HEK293 (cell line): ENCODE data around the gene CHI3L1.

Source experiments
- CTCF ChIP-seq: fragments of 450-650 bp; formaldehyde crosslinking; IDR thresholded peaks from 2 replicates; pipeline ENCODE4 v1.5.1; 2016; ENCODE audit warnings: missing biosample characterization, missing genetic modification characterization
- EGR2 ChIP-seq: fragments of 450-650 bp; formaldehyde crosslinking; IDR thresholded peaks from 2 replicates; pipeline ENCODE4 v1.5.1; 2016; ENCODE audit warnings: low read depth, missing biosample characterization, missing genetic modification characterization
- HOXA7 ChIP-seq: sonication (generic); formaldehyde crosslinking; IDR thresholded peaks from 2 replicates; pipeline ENCODE4 v1.8.1; 2022; ENCODE audit warnings: missing genetic modification reagents, borderline replicate concordance
- KLF7 ChIP-seq: fragments of 450-650 bp; formaldehyde crosslinking; IDR thresholded peaks from 2 replicates; pipeline ENCODE4 v1.5.1; 2016; ENCODE audit warnings: missing biosample characterization, missing genetic modification characterization, borderline replicate concordance
- PRDM1 ChIP-seq: fragments of 450-650 bp; formaldehyde crosslinking; IDR thresholded peaks from 2 replicates; pipeline ENCODE4; 2016; ENCODE audit warnings: missing biosample characterization, missing genetic modification characterization
- YY1 ChIP-seq: fragments of 450-650 bp; formaldehyde crosslinking; IDR thresholded peaks from 2 replicates; pipeline ENCODE4 v1.5.1; 2018; ENCODE audit warnings: missing biosample characterization, missing genetic modification characterization
- YY2 ChIP-seq: fragments of 450-650 bp; formaldehyde crosslinking; IDR thresholded peaks from 2 replicates; pipeline ENCODE4 v1.5.1; 2016; ENCODE audit warnings: missing biosample characterization, missing genetic modification characterization
- ZBTB26 ChIP-seq: fragments of 450-650 bp; formaldehyde crosslinking; optimal IDR thresholded peaks from 2 replicates; pipeline ENCODE3; 2016; ENCODE audit warnings: missing biosample characterization, mild to moderate bottlenecking, missing genetic modification characterization
- ZNF221 ChIP-seq: fragments of 450-650 bp; formaldehyde crosslinking; IDR thresholded peaks from 2 replicates; pipeline ENCODE4 v1.5.1; 2017; ENCODE audit warnings: missing biosample characterization, missing genetic modification characterization, borderline replicate concordance
- ZNF239 ChIP-seq: fragments of 450-650 bp; formaldehyde crosslinking; IDR thresholded peaks from 2 replicates; pipeline ENCODE4 v1.5.1; 2016; ENCODE audit warnings: missing biosample characterization, missing genetic modification characterization
- ZNF426 ChIP-seq: fragments of 450-650 bp; formaldehyde crosslinking; IDR thresholded peaks from 2 replicates; pipeline ENCODE4 v1.5.1; 2017; ENCODE audit warnings: missing biosample characterization, missing genetic modification characterization, mild to moderate bottlenecking, inconsistent platforms, moderate library complexity
- ZNF843 ChIP-seq: fragments of 450-650 bp; formaldehyde crosslinking; IDR thresholded peaks from 2 replicates; pipeline ENCODE4 v1.5.1; 2016; ENCODE audit warnings: missing biosample characterization, missing genetic modification characterization

- TF ChIP-seq KLF7 (tag by site-specific recombination): no peak
- TF ChIP-seq HOXA7 (CRISPR knock-in tag): no peak
- no peak for TF ChIP-seq YY1 (tag by site-specific recombination)
- TF ChIP-seq ZNF843 (tag by site-specific recombination): no peak
- TF ChIP-seq ZBTB26 (tag by site-specific recombination): no peak
- TF ChIP-seq CTCF (tag by site-specific recombination): no peak
- TF ChIP-seq YY2 (tag by site-specific recombination): no peak
- TF ChIP-seq EGR2: no peak
- no peak for TF ChIP-seq ZNF426
- no peak for TF ChIP-seq ZNF239 (tag by site-specific recombination)
- no peak for TF ChIP-seq PRDM1 (tag by site-specific recombination)
- TF ChIP-seq ZNF221 (tag by site-specific recombination): no peak
Measured at GRCh38 chr1:203189951-203190352, 3.4 kb upstream of the CHI3L1 start.
